K562 (cell line): ENCODE measurements around the gene C21orf58. TPM values are rescaled to one million over a fixed set of nuclear protein-coding genes. Genes with fewer than 3 reads are reported as not detected.

Experiments used
- ATAC-seq: fragments of 200-7000 bp; cut with Tn5 transposase; 3 replicates; pipeline ENCODE4 v1.9.1; 2020; ENCODE audit warnings: moderate library complexity
- BruUV-seq: library from RNA; stranded (reverse); fragments of 400-500 nt; replicated peaks from 2 replicates; lab custom pipeline; 2021; lab: Mats Ljungman, UMichigan
- CTCF ChIA-PET: fragments of 300-600 bp; formaldehyde crosslinking; extraction: SDS; loops from one replicate; lab custom pipeline; 2021; ENCODE audit warnings: low intra/inter-chr PET ratio; lab: Yijun Ruan, JAX
- POLR2A ChIA-PET: fragments of 300-600, 350-650 bp; sonication (Branson Sonifier 250); formaldehyde crosslinking; extraction: SDS; loops from one replicate; lab custom pipeline; 2021; ENCODE audit warnings: antibody characterized with exemption, inconsistent platforms; lab: Yijun Ruan, JAX
- DNase-seq, 4 experiments: peaks; one replicate each; pipeline versions ENCODE4 v3.0.0 to v3.0.0-alpha.2; 2011 to 2018; ENCODE audit warnings: low spot score in 3 of 4, mixed read lengths in 3 of 4; ENCODE audit errors: extremely low read depth in 1 of 4
- FAIRE-seq: peaks from 2 replicates; lab custom pipeline; 2011; peaks lifted over from hg19 to GRCh38; lab: Jason Lieb, UNC
- H2AFZ ChIP-seq: 2 replicates; pipeline ENCODE4 v1.6.0; 2011; ENCODE audit warnings: low read depth, low read length, control low read depth, inconsistent platforms
- H3K27ac ChIP-seq: fragments of 200-600 bp; 3 replicates; pipeline ENCODE4 v1.8.0; 2011; ENCODE audit warnings: low read depth, mild to moderate bottlenecking, control low read depth, inconsistent platforms, low read length, moderate library complexity, mixed read lengths; ENCODE audit errors: extremely low read depth
- H3K27me3 ChIP-seq, 2 experiments: fragments of 300-600 bp in 1 of 2; 2 replicates in 1 of 2; 3 replicates in 1 of 2; pipeline versions ENCODE4 v1.6.0 to v1.8.0; 2011; ENCODE audit warnings: inconsistent platforms in 2 of 2, low read length in 2 of 2, mild to moderate bottlenecking in 1 of 2, mixed read lengths in 1 of 2, moderate library complexity in 1 of 2; ENCODE audit not compliant: control insufficient read depth in 2 of 2, insufficient read depth in 2 of 2
- H3K36me3 ChIP-seq: fragments of 300-600 bp; 3 replicates; pipeline ENCODE4 v1.8.0; 2011; ENCODE audit warnings: mild to moderate bottlenecking, low read length, inconsistent platforms; ENCODE audit not compliant: control insufficient read depth, insufficient read depth
- H3K4me1 ChIP-seq, 2 experiments: fragments of 200-600 bp in 1 of 2; replicated peaks in 1 of 2; 2 replicates in 1 of 2; 3 replicates in 1 of 2; pipeline versions ENCODE4 v1.5.1 to v1.8.0; 2011; ENCODE audit warnings: inconsistent platforms in 2 of 2, low read length in 2 of 2, mild to moderate bottlenecking in 1 of 2, mixed read lengths in 1 of 2, moderate library complexity in 1 of 2; ENCODE audit not compliant: control insufficient read depth in 2 of 2, insufficient read depth in 2 of 2
- H3K4me2 ChIP-seq: 2 replicates; pipeline ENCODE4 v1.6.1; 2011; ENCODE audit warnings: low read length, control low read depth, inconsistent platforms, mixed read lengths; ENCODE audit not compliant: insufficient read depth
- H3K4me3 ChIP-seq: fragments of 200-600 bp; sonication (generic), shearing (Covaris generic); 2 replicates; pipeline ENCODE4 v1.5.1; 2016; ENCODE audit warnings: control low read depth, inconsistent platforms
- H3K79me2 ChIP-seq: fragments of 200-600 bp; 3 replicates; pipeline ENCODE4 v1.8.0; 2011; ENCODE audit warnings: low read length, inconsistent platforms; ENCODE audit not compliant: control insufficient read depth, insufficient read depth
- H3K9ac ChIP-seq, 2 experiments: 2 replicates each; pipeline versions ENCODE4 v1.6.0 to v1.6.1; 2011; ENCODE audit warnings: low read depth in 2 of 2, low read length in 2 of 2, control low read depth in 1 of 2, inconsistent platforms in 1 of 2, mild to moderate bottlenecking in 1 of 2, mixed read lengths in 1 of 2; ENCODE audit not compliant: insufficient read depth in 1 of 2
- H3K9me1 ChIP-seq: one replicate; pipeline ENCODE4 v1.6.0; 2011; ENCODE audit warnings: inconsistent platforms, mild to moderate bottlenecking, low read length, moderate library complexity; ENCODE audit not compliant: control insufficient read depth, insufficient read depth
- H3K9me3 ChIP-seq: replicated peaks from 2 replicates; pipeline ENCODE4 v1.5.1; 2011; ENCODE audit warnings: low read depth, low read length, inconsistent platforms; ENCODE audit not compliant: control insufficient read depth, insufficient read depth
- H4K20me1 ChIP-seq: replicated peaks from 2 replicates; pipeline ENCODE4 v1.6.1; 2011; ENCODE audit warnings: low read length, inconsistent platforms, mixed read lengths; ENCODE audit not compliant: control insufficient read depth, insufficient read depth
- CREB3 ChIP-seq: fragments of 450-650 bp; conservative IDR thresholded peaks from 2 replicates; pipeline ENCODE4 v1.6.1; 2016; ENCODE audit warnings: missing genetic modification characterization, low read depth, mild to moderate bottlenecking, missing compliant biosample characterization, moderate library complexity
- CTCF ChIP-seq, 3 experiments: IDR thresholded peaks in 2 of 3; conservative IDR thresholded peaks in 1 of 3; 2 replicates each; pipeline ENCODE4 v1.5.1; 2011 to 2012; ENCODE audit warnings: low read length in 3 of 3, mild to moderate bottlenecking in 3 of 3, control low read depth in 2 of 3, improper control_type of control experiment in 1 of 3, inconsistent platforms in 1 of 3, low read depth in 1 of 3, mixed read lengths in 1 of 3, moderate library complexity in 1 of 3; ENCODE audit not compliant: insufficient read depth in 2 of 3
- LCOR ChIP-seq: sonication (generic); formaldehyde crosslinking; IDR thresholded peaks from 2 replicates; pipeline ENCODE4 v1.8.0; 2022; ENCODE audit warnings: mild to moderate bottlenecking, missing genetic modification reagents
- RBM15 ChIP-seq: fragments of 200-400 bp; formaldehyde crosslinking; IDR thresholded peaks from 2 replicates; pipeline ENCODE4 v1.6.1; 2018; ENCODE audit warnings: mild to moderate bottlenecking, low read length, moderate library complexity; ENCODE audit not compliant: insufficient read depth
- SRSF7 ChIP-seq: fragments of 200-400 bp; formaldehyde crosslinking; optimal IDR thresholded peaks from 2 replicates; pipeline ENCODE3; 2017; ENCODE audit warnings: mild to moderate bottlenecking, low read depth, low read length
- TEAD4 ChIP-seq, 2 experiments: sonication (generic) in 1 of 2; formaldehyde crosslinking in 1 of 2; IDR thresholded peaks; 2 replicates each; pipeline versions ENCODE4 v1.6.1 to v1.8.0; 2012 to 2022; ENCODE audit warnings: borderline replicate concordance in 1 of 2, inconsistent platforms in 1 of 2, low read length in 1 of 2, mild to moderate bottlenecking in 1 of 2, missing genetic modification reagents in 1 of 2
- TOE1 ChIP-seq, 2 experiments: fragments of 450-650 bp in 1 of 2; sonication (generic) in 1 of 2; formaldehyde crosslinking in 1 of 2; IDR thresholded peaks; 2 replicates each; pipeline versions ENCODE4 v1.7.1 to v1.8.0; 2016 to 2022; ENCODE audit warnings: borderline replicate concordance in 2 of 2, mild to moderate bottlenecking in 2 of 2, antibody characterized with exemption in 1 of 2, inconsistent platforms in 1 of 2, low read depth in 1 of 2, missing genetic modification reagents in 1 of 2, moderate library complexity in 1 of 2
- UBTF ChIP-seq, 2 experiments: IDR thresholded peaks; 2 replicates each; pipeline ENCODE4 v1.6.1; 2012; ENCODE audit warnings: improper control_type of control experiment in 2 of 2, low read depth in 2 of 2, low read length in 2 of 2, borderline replicate concordance in 1 of 2
- ZC3H4 ChIP-seq: sonication (generic); formaldehyde crosslinking; IDR thresholded peaks from 2 replicates; pipeline ENCODE4 v1.9.0; 2021; ENCODE audit warnings: missing genetic modification reagents, borderline replicate concordance
- ZNF146 ChIP-seq: IDR thresholded peaks from one replicate; pipeline ENCODE4 v1.6.1; 2018; ENCODE audit warnings: missing compliant biosample characterization; ENCODE audit not compliant: unreplicated experiment
- ZNF212 ChIP-seq: fragments of 450-650 bp; formaldehyde crosslinking; IDR thresholded peaks from 2 replicates; pipeline ENCODE4 v1.4.0; 2020; ENCODE audit warnings: mild to moderate bottlenecking
- ZNF398 ChIP-seq: fragments of 250-450 bp; sonication (Bioruptor Pico); IDR thresholded peaks from 2 replicates; pipeline ENCODE4 v1.8.0; 2021; ENCODE audit warnings: moderate library complexity, mild to moderate bottlenecking, inconsistent platforms
- WGBS: fragments of 100-300 bp; shearing (Covaris generic); methylation state at CpG from one replicate; pipeline ENCODE4 v1.1.6; 2016; ENCODE audit warnings: low coverage, mixed read lengths; ENCODE audit not compliant: insufficient coverage; ENCODE audit errors: missing lambda C conversion rate; 5-methylcytosine and 5-hydroxymethylcytosine counted together
- in situ Hi-C: fragments of 300-500 bp; cut with MboI; formaldehyde crosslinking; loops from 4 replicates; pipeline ENCODE4 v1.15.0; 2018; ENCODE audit warnings: inconsistent platforms, mixed read lengths
- intact Hi-C: fragments of 100-400 bp; cut with micrococcal nuclease; formaldehyde crosslinking; loops from 2 replicates; pipeline ENCODE4 v1.14.2; 2022
- polyA plus RNA-seq, 8 experiments: library from polyadenylated mRNA; depleted of rRNA in 4 of 8; stranded (reverse) in 5 of 8; unstranded in 3 of 8; fragments of >200 nt; fragmentation: Nextera tagmentation in 2 of 8; fragmentation: Illumina TruSeq in 1 of 8; extraction: Ambion mirVana in 2 of 8; extraction: Trizol in 1 of 8; gene quantifications; 2 replicates each; pipeline versions ENCODE4 v1.2.1 to v1.2.3, GENCODE V29; 2011 to 2014; ENCODE audit warnings: inconsistent platforms in 1 of 8, missing spikeins in 1 of 8
- total RNA-seq, 7 experiments: library from RNA; depleted of rRNA in 6 of 7; stranded (reverse); fragments of >200 nt in 6 of 7; fragmentation: Illumina TruSeq in 2 of 7; extraction: Trizol in 2 of 7; gene quantifications; 2 replicates each; pipeline versions ENCODE4 v1.2.1 to v1.2.3, GENCODE V29; 2011 to 2021; ENCODE audit warnings: low replicate concordance in 1 of 7

C21orf58 gene
- total and polyA plus RNA-seq, 9 of the 15 experiments (the other 6 are each of a cell fraction or from before 2014, with no cell fraction given): 1.2 to 30.5 (median 12.4) TPM

- Histone ChIP-seq H3K9me1 (no peaks in the 10 kb centered on the region), H3K4me1 (0 out of 5 replicates have a peak, but pooled peaks cover 0 to 3% of the 10 kb centered on the region in 2 experiments), H3K9ac (no peak overlapping the region), H3K27me3 (no peaks in the 10 kb centered on the region), H4K20me1 (no peaks in the 10 kb centered on the region), H2AFZ (no peak overlapping the region), H3K27ac (no peak overlapping the region), H3K4me2 (no peak overlapping the region), H3K9me3 (no peaks in the 10 kb centered on the region), H3K79me2 (no peaks in the 10 kb centered on the region), H3K36me3 (peaks cover 59% of the 10 kb centered on the region), H3K4me3 (no peak overlapping the region)
- ChIA-PET POLR2A (interaction anchor here (1.0 kb wide), 1 partner anchor 15 kb away, joined by 3 read pairs; no protein-coding TSS in a partner anchor), CTCF (no interaction called here)
- ATAC-seq: no peak
- intact Hi-C loops: no loop called here
- no peak for FAIRE-seq
- whole genome bisulfite sequencing: 92% methylated on average over 2 of the region's 2 CpGs
- TF ChIP-seq TOE1 (IDR thresholded peaks at IDR 0.05; ENCODE audit: borderline replicate concordance) (no peak), TOE1 (CRISPR knock-in tag; IDR thresholded peaks at IDR 0.05; ENCODE audit: borderline replicate concordance, low read depth) (no peak), ZNF212 (CRISPR knock-in tag) (no peak), CREB3 (tag) (no peak), RBM15 (no peak), UBTF (IDR thresholded peaks at IDR 0.05; ENCODE audit: borderline replicate concordance in 1 of 2, low read depth in 2 of 2, low read length in 2 of 2) (no peak), ZC3H4 (CRISPR knock-in tag) (no peak), CTCF (IDR thresholded peaks at IDR 0.05 in 2 of 3, conservative IDR thresholded peaks at IDR 0.05 in 1 of 3; ENCODE audit: insufficient read depth in 2 of 3, low read depth in 1 of 3, low read length in 3 of 3) (no peak), TEAD4 (IDR thresholded peaks at IDR 0.05; ENCODE audit: low read length) (no peak), TEAD4 (CRISPR knock-in tag; IDR thresholded peaks at IDR 0.05; ENCODE audit: borderline replicate concordance) (no peak), SRSF7 (no peak), LCOR (CRISPR knock-in tag) (no peak), ZNF146 (no peak), ZNF398 (CRISPR knock-in tag) (no peak)
- BruUV-seq: no TSS peak
- no peak for DNase-seq
- in situ Hi-C loops: no loop called here
These were observed 15.2 kb downstream of the C21orf58 start for GRCh38 chr21:46308431-46308830.
